HEK293 (cell line): ENCODE data around the gene SOX13.
A peak's percentile ranks its signal among the peaks of the same experiment; 100 is the strongest.

Source experiments
- CTCF ChIA-PET: fragments of 350-600 bp; formaldehyde crosslinking; extraction: SDS; loops from one replicate; lab custom pipeline; 2021; ENCODE audit warnings: antibody characterized with exemption; lab: Yijun Ruan, JAX
- POLR2A ChIA-PET: fragments of 300-600 bp; formaldehyde crosslinking; extraction: SDS; loops from one replicate; lab custom pipeline; 2020; ENCODE audit warnings: antibody characterized with exemption, inconsistent platforms; lab: Yijun Ruan, JAX
- H3K27ac ChIP-seq: fragments of 200-500 bp; sonication (Bioruptor generic); 2 replicates; pipeline ENCODE4 v1.5.1; 2014; ENCODE audit warnings: low read depth, low read length, control low read depth, inconsistent platforms; ENCODE audit errors: extremely low read depth
- H3K36me3 ChIP-seq, 2 experiments: fragments of 200-500 bp in 1 of 2; sonication (Bioruptor generic) in 1 of 2; 1 replicate in 1 of 2; 2 replicates in 1 of 2; pipeline ENCODE4 v1.5.1; 2014 to 2017; ENCODE audit warnings: inconsistent platforms in 2 of 2, low read length in 2 of 2; ENCODE audit not compliant: control insufficient read depth in 2 of 2, insufficient read depth in 1 of 2
- H3K4me1 ChIP-seq: fragments of 200-500 bp; sonication (Bioruptor generic); 2 replicates; pipeline ENCODE4 v1.5.1; 2014; ENCODE audit warnings: mild to moderate bottlenecking, low read length, inconsistent platforms; ENCODE audit not compliant: control insufficient read depth, insufficient read depth
- H3K4me3 ChIP-seq: 2 replicates; pipeline ENCODE4 v1.5.1; 2011; ENCODE audit warnings: low read depth, mild to moderate bottlenecking, control low read depth, low read length, moderate library complexity
- H3K9me3 ChIP-seq: fragments of 200-500 bp; sonication (Bioruptor generic); 2 replicates; pipeline ENCODE4 v1.5.1; 2014; ENCODE audit warnings: low read depth, low read length, inconsistent platforms; ENCODE audit not compliant: control insufficient read depth, insufficient read depth
- BCL11B ChIP-seq: fragments of 450-650 bp; formaldehyde crosslinking; IDR thresholded peaks from 2 replicates; pipeline ENCODE4 v1.5.1; 2016; ENCODE audit warnings: low read depth, missing biosample characterization, missing genetic modification characterization
- KLF7 ChIP-seq: fragments of 450-650 bp; formaldehyde crosslinking; IDR thresholded peaks from 2 replicates; pipeline ENCODE4 v1.5.1; 2016; ENCODE audit warnings: missing biosample characterization, missing genetic modification characterization, borderline replicate concordance
- PBX3 ChIP-seq: sonication (generic); formaldehyde crosslinking; IDR thresholded peaks from 2 replicates; pipeline ENCODE4 v1.8.1; 2022; ENCODE audit warnings: mild to moderate bottlenecking, moderate library complexity, missing genetic modification reagents
- PRDM10 ChIP-seq: fragments of 450-650 bp; formaldehyde crosslinking; IDR thresholded peaks from 2 replicates; pipeline ENCODE4 v1.5.1; 2016; ENCODE audit warnings: missing biosample characterization, missing genetic modification characterization
- ZBTB10 ChIP-seq: fragments of 450-650 bp; formaldehyde crosslinking; IDR thresholded peaks from 2 replicates; pipeline ENCODE4 v1.5.1; 2016; ENCODE audit warnings: missing biosample characterization, missing genetic modification characterization
- ZBTB21 ChIP-seq: fragments of 450-650 bp; formaldehyde crosslinking; IDR thresholded peaks from 2 replicates; pipeline ENCODE4 v1.5.1; 2017; ENCODE audit warnings: missing biosample characterization, missing genetic modification characterization
- ZBTB6 ChIP-seq: fragments of 450-650 bp; formaldehyde crosslinking; IDR thresholded peaks from 2 replicates; pipeline ENCODE4 v1.5.1; 2017; ENCODE audit warnings: missing biosample characterization, missing genetic modification characterization
- ZIC2 ChIP-seq: fragments of 450-650 bp; formaldehyde crosslinking; IDR thresholded peaks from 2 replicates; pipeline ENCODE4 v1.5.1; 2016; ENCODE audit warnings: missing biosample characterization, missing genetic modification characterization
- ZNF10 ChIP-seq: fragments of 450-650 bp; formaldehyde crosslinking; IDR thresholded peaks from 2 replicates; pipeline ENCODE4 v1.5.1; 2017; ENCODE audit warnings: missing biosample characterization, missing genetic modification characterization
- ZNF155 ChIP-seq: fragments of 450-650 bp; formaldehyde crosslinking; IDR thresholded peaks from 2 replicates; pipeline ENCODE4 v1.5.1; 2016; ENCODE audit warnings: missing biosample characterization, missing genetic modification characterization
- ZNF214 ChIP-seq: fragments of 450-650 bp; formaldehyde crosslinking; IDR thresholded peaks from 2 replicates; pipeline ENCODE4 v1.5.1; 2017; ENCODE audit warnings: missing biosample characterization, mild to moderate bottlenecking, missing genetic modification characterization, borderline replicate concordance
- ZNF274 ChIP-seq, 2 experiments: fragments of 200-500 bp in 1 of 2; fragments of 450-650 bp in 1 of 2; sonication (Bioruptor generic) in 1 of 2; formaldehyde crosslinking in 1 of 2; IDR thresholded peaks; 2 replicates each; pipeline versions ENCODE4 v1.5.1 to v1.6.1; 2014 to 2016; ENCODE audit warnings: borderline replicate concordance in 1 of 2, inconsistent platforms in 1 of 2, low read length in 1 of 2, missing biosample characterization in 1 of 2, missing genetic modification characterization in 1 of 2
- ZNF341 ChIP-seq: fragments of 450-650 bp; formaldehyde crosslinking; IDR thresholded peaks from 2 replicates; pipeline ENCODE4; 2016; ENCODE audit warnings: low read depth, missing biosample characterization, missing genetic modification characterization
- ZNF37A ChIP-seq: fragments of 450-650 bp; IDR thresholded peaks from 2 replicates; pipeline ENCODE4 v1.5.1; 2018; ENCODE audit warnings: missing biosample characterization, missing genetic modification characterization
- ZNF707 ChIP-seq: fragments of 450-650 bp; formaldehyde crosslinking; IDR thresholded peaks from 2 replicates; pipeline ENCODE4 v1.5.1; 2016; ENCODE audit warnings: missing biosample characterization, missing genetic modification characterization
- ZNF785 ChIP-seq: fragments of 450-650 bp; formaldehyde crosslinking; IDR thresholded peaks from 2 replicates; pipeline ENCODE4 v1.5.1; 2016; ENCODE audit warnings: missing biosample characterization, missing genetic modification characterization
- ZSCAN16 ChIP-seq: fragments of 450-650 bp; formaldehyde crosslinking; IDR thresholded peaks from 2 replicates; pipeline ENCODE4 v1.5.1; 2016; ENCODE audit warnings: missing biosample characterization, missing genetic modification characterization
- ZSCAN30 ChIP-seq: fragments of 450-650 bp; IDR thresholded peaks from 2 replicates; pipeline ENCODE4 v1.5.1; 2018; ENCODE audit warnings: missing biosample characterization, mild to moderate bottlenecking, missing genetic modification characterization, moderate library complexity

The SOX13 gene

GRCh38 chr1:204041803-204042505, 31.0 kb upstream of the SOX13 start:
- Histone ChIP-seq H3K9me3 (no peaks in the 10 kb centered on the region), H3K27ac (no peak overlapping the region), H3K4me3 (no peak overlapping the region), H3K36me3 (no peaks in the 10 kb centered on the region), H3K4me1 (no peaks in the 10 kb centered on the region)
- POLR2A ChIA-PET = no interaction called here
- CTCF ChIA-PET = interaction anchor here (0.6 to 1.1 kb wide), 2 partner anchors 9 to 171 kb away, joined by 3 read pairs; no protein-coding TSS in a partner anchor
- TF ChIP-seq BCL11B (tag by site-specific recombination) (no peak), ZSCAN30 (tag by site-specific recombination) (no peak), ZNF785 (tag by site-specific recombination) (no peak), ZIC2 (tag by site-specific recombination) (0 out of 2 replicates have a peak, but pooled peaks have one; percentile 13), KLF7 (tag by site-specific recombination) (no peak)

GRCh38 chr1:204042516-204042915, 30.4 kb upstream of the SOX13 start:
- no peaks in the 10 kb centered on the region for H3K4me1 ChIP-seq
- ChIA-PET CTCF (interaction anchor here (0.6 kb wide), 1 partner anchor 172 kb away, joined by 3 read pairs; no protein-coding TSS in a partner anchor), POLR2A (no interaction called here)
- TF ChIP-seq ZNF214 (tag by site-specific recombination) (no peak), ZNF10 (no peak), ZNF341 (tag by site-specific recombination) (no peak), ZSCAN16 (tag by site-specific recombination) (no peak), ZNF155 (tag by site-specific recombination) (no peak), ZBTB10 (tag by site-specific recombination) (no peak), ZBTB21 (no peak), ZNF37A (tag by site-specific recombination) (no peak), ZNF707 (tag by site-specific recombination) (no peak), ZNF274 (IDR thresholded peaks at IDR 0.05; ENCODE audit: low read length) (no peak), ZNF274 (tag by site-specific recombination; IDR thresholded peaks at IDR 0.05; ENCODE audit: borderline replicate concordance) (no peak), PRDM10 (tag by site-specific recombination) (no peak), PBX3 (no peak), ZBTB6 (tag by site-specific recombination) (no peak)
- no peaks in the 10 kb centered on the region for H3K9me3 ChIP-seq
- no peak overlapping the region for H3K4me3 ChIP-seq
- H3K27ac ChIP-seq = no peak overlapping the region
- no peaks in the 10 kb centered on the region for H3K36me3 ChIP-seq
